Fibroblast of villous mesenchyme (primary cell): Measurements from ENCODE around the gene ZCCHC24. TPM values are rescaled to one million over a fixed set of nuclear protein-coding genes. Genes with fewer than 3 reads are reported as not detected.

Experiments
- DNase-seq: peaks from one replicate; pipeline ENCODE4 v3.0.0-alpha.2; 2010; ENCODE audit warnings: low read depth
- H3K4me3 ChIP-seq: 2 replicates; pipeline ENCODE4 v1.5.1; 2011; ENCODE audit warnings: low read depth, mild to moderate bottlenecking, low read length
- total RNA-seq: library from RNA; depleted of rRNA; stranded (reverse); fragments of >200 nt; gene quantifications from 2 replicates; pipeline ENCODE4 v1.2.3, GENCODE V29; 2012
- TF ChIP-seq, protein P1 (sequence below): IDR thresholded peaks from 2 replicates; pipeline ENCODE4 v1.5.1; 2012; ENCODE audit warnings: low read depth, mild to moderate bottlenecking, low read length; ENCODE audit not compliant: insufficient read depth

Gene ZCCHC24
- total RNA-seq, 1 donor = 36.7 TPM

DNA sequence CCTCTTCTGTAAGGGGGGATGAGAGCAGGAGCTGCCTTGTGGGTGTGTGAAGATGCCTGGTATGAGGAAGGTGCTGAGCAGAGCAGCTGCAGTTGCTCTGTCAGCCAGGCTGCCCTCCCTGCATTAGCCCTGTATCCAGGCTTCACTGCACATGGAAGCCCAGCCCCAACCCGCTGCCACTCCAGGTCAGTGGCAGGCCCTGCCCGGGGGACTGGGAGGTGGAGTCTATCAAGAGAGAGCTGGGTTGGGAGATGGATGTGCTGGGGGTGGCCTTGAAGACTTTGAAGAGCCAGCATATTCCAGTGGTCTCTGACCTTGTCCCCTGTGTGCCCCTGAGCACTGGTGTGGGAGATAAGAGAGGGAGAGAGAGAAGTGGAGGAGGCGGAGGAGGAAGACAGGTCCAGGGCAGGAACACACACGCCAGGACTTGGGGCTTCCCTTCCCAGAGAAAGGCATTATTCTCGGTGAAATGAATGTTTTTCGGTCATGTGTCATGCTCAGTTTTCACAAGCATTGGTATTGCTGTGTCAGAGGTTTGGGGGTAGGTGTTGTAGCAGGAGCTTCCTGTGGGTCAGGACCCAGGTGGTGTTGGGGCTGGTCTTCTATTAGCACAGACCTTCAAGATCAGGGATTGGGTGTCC lies 95.5 kb downstream of the ZCCHC24 start:
- no peak overlapping the region for H3K4me3 ChIP-seq
- DNase-seq = no peak
- TF ChIP-seq, protein P1, sequence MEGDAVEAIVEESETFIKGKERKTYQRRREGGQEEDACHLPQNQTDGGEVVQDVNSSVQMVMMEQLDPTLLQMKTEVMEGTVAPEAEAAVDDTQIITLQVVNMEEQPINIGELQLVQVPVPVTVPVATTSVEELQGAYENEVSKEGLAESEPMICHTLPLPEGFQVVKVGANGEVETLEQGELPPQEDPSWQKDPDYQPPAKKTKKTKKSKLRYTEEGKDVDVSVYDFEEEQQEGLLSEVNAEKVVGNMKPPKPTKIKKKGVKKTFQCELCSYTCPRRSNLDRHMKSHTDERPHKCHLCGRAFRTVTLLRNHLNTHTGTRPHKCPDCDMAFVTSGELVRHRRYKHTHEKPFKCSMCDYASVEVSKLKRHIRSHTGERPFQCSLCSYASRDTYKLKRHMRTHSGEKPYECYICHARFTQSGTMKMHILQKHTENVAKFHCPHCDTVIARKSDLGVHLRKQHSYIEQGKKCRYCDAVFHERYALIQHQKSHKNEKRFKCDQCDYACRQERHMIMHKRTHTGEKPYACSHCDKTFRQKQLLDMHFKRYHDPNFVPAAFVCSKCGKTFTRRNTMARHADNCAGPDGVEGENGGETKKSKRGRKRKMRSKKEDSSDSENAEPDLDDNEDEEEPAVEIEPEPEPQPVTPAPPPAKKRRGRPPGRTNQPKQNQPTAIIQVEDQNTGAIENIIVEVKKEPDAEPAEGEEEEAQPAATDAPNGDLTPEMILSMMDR = no peak

DNA sequence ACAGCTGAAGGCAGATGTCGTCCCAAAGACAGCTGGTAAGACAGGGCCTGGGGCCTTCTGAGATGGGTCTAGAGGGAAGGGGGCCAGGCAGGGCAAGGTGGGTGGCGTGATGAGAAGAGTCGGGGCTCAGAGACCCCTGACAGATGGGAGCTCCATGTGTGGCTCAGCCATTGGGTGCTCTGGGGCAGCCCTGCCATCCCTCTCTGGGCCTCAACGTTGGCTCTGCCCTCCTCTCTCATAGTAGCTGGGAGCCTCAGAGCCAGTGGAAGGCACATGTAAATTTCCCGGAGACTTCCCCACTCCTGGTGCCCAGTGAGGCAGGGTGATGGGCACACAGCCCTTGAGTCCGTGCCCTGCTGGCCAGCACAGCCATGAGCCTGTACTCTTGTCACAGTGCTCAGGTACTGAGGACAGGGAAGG lies 96.3 kb downstream of the ZCCHC24 start:
- DNase-seq = no peak
- TF ChIP-seq, protein P1 = no peak
- H3K4me3 ChIP-seq = peak overlapping the region; percentile 66

DNA sequence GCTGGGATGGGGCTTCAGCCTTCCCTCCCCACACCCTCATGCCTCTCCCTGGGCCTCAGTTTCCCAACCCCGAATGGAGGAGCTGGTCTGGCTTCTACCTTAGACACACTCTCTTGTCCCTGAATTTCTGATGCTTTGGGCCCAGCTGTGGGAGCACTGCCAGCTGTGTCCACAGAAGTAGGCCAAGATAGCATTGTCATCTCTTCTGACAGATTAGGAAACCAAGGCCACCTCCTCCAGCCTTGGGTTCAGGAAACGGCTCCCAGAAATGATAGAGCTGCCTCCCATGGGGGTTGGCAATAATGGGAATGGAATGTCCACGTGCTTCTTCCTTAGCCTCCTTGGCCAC lies 96.8 kb downstream of the ZCCHC24 start:
- DNase-seq = no peak
- TF ChIP-seq, protein P1 = no peak
- H3K4me3 ChIP-seq = peak overlapping the region; percentile 66

DNA sequence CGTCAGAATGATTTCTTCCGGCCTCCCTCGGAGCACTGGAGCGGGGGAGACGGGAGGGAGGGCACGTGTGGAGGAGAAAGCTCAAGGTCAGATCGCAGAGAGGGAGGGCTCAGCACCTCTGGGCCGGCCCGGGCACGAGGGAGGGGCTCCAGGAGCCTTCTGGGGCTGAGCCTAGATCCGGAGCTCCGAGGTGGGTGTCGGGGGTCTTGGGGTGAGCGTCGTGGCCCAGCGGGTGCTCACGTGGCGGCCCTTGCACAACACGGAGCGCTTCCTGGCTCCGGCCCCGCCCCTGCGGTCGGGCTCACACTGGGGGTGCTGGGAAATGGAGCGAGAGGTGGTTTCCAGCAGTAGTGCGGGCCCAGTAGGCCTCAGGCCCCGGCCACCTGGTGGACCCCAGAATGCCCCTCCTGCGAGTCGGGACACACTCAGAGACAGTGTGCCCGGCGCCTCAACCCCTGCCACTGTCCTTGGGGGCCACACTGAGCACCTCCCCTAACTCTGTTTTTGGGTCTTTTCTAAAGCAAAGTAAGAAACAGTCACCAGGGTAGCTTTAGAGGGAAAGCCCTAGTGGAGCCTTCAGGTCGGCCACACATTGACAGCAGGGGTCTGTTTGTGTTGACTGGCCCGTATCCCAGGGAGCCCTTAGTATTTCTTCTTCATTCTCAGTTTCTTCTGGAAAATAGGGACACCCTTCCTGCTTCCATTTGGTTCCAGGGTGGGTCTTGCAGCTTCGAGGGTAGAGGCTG lies 97.4 kb downstream of the ZCCHC24 start:
- TF ChIP-seq, protein P1 = no peak
- DNase-seq = peak; percentile 82

DNA sequence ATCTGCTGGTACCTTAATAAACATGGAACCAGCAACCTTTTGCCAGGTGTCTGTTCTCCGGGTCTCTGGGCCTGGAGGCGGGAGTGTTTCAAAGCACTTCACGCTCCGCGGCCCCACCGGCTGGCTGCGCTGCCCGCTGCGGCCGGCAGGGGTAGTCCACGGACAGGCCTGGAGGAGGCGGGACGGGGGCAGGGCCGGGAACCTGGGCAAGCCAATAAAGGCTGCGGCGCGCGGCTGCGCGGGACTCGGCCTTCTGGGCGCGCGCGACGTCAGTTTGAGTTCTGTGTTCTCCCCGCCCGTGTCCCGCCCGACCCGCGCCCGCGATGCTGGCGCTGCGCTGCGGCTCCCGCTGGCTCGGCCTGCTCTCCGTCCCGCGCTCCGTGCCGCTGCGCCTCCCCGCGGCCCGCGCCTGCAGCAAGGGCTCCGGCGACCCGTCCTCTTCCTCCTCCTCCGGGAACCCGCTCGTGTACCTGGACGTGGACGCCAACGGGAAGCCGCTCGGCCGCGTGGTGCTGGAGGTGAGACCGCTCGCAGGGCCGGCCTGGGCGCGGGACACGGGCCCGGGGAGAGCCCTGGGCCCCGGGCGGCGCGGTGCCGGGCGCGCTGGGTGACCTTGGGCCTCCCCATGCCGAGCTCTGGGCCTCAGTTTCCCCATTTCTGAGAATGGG lies 98.1 kb downstream of the ZCCHC24 start, which contains the start of gene PPIF:
Gene PPIF, plus strand, starts transcription at position 244 of the 668 bp plus-strand sequence. Its CDS starts 80 bp downstream, at position 324.
- H3K4me3 ChIP-seq = peak within 1 kb of the TSS; percentile 66
- TF ChIP-seq, protein P1 = peak; percentile 91
- peak; percentile 93 for DNase-seq

More for the DNA sequence above, 97.4 kb downstream of the ZCCHC24 start:
- H3K4me3 ChIP-seq = peak overlapping the region; percentile 66

DNA sequence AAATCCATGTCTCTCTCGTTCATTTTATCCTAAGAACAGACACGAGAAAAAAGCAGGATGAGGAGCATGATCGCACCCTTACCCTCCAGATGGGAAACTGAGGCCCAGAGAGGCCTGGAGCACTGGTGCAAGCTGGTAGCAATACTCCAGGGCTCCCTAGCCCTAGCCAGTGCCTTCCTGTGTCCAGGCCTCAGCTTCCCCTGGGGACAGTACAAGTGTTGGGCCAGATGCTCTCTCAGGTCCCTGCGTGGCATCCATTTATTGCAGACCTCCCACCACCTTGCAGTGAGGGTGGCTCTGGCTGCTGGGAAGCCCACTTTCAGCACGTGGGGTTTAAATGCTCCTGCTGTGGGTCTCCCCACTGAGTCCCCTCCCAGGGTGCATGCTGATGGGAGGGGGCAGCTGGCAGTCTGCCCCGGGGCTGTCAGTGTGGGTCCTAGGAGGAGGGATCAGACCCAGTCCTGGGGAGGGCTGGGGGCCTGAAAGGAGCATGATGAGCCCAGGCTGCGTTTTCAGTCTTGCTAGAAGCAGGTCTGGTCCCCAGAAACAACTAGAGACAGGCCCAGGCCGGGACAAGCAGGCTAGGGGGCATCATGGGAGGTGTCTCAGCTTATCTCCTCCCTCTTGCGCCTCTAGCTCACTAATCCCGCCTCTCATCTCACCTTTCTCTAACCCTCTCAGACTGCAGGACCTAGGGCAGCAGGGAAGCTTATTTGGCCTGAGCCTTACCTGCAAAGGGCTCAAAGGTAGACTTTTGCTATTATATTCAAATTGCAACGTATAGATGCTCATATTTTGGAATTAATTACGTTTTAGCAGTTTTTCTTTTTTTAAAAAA lies 98.8 kb downstream of the ZCCHC24 start:
- TF ChIP-seq, protein P1 = no peak
- H3K4me3 ChIP-seq = no peak overlapping the region

More for the DNA sequence above, 98.8 kb downstream of the ZCCHC24 start:
- no peak for DNase-seq
